GM12878 (cell line): ENCODE measurements around the gene SF3A1. TPM values are rescaled to one million over a fixed set of nuclear protein-coding genes. Genes with fewer than 3 reads are reported as not detected.

Experiments used
- CHD1 ChIP-seq: IDR thresholded peaks from 2 replicates; pipeline ENCODE4 v1.6.1; 2012; ENCODE audit warnings: low read depth, low read length, improper control_type of control experiment
- CREM ChIP-seq: IDR thresholded peaks from 2 replicates; pipeline ENCODE4 v1.6.1; 2014; ENCODE audit warnings: antibody characterized with exemption, low read depth
- EGR1 ChIP-seq, 2 experiments: IDR thresholded peaks; 1 replicate in 1 of 2; 2 replicates in 1 of 2; pipeline ENCODE4 v1.6.1; 2011 to 2012; ENCODE audit warnings: low read depth in 2 of 2, low read length in 2 of 2, borderline replicate concordance in 1 of 2, mild to moderate bottlenecking in 1 of 2, moderate library complexity in 1 of 2
- ELK1 ChIP-seq: IDR thresholded peaks from 2 replicates; pipeline ENCODE4 v1.6.1; 2012; ENCODE audit warnings: low read depth, low read length, improper control_type of control experiment
- IRF5 ChIP-seq: fragments of 450-650 bp; IDR thresholded peaks from 2 replicates; pipeline ENCODE4 v1.6.1; 2017; ENCODE audit warnings: borderline replicate concordance
- MEF2A ChIP-seq: IDR thresholded peaks from 2 replicates; pipeline ENCODE4 v1.6.1; 2011; ENCODE audit warnings: low read depth, mild to moderate bottlenecking, low read length, moderate library complexity; ENCODE audit not compliant: insufficient read depth
- MXI1 ChIP-seq: fragments of 150-350 bp; IDR thresholded peaks from 2 replicates; pipeline ENCODE4 v1.6.1; 2011; ENCODE audit warnings: low read depth, mild to moderate bottlenecking, inconsistent platforms, low read length, improper control_type of control experiment
- MYC ChIP-seq: IDR thresholded peaks from 2 replicates; pipeline ENCODE4 v1.6.1; 2011; ENCODE audit warnings: mild to moderate bottlenecking, low read length, moderate library complexity, inconsistent platforms; ENCODE audit not compliant: insufficient read depth, insufficient replicate concordance, insufficient read length, severe bottlenecking
- NFYA ChIP-seq: IDR thresholded peaks from 2 replicates; pipeline ENCODE4 v1.6.1; 2011; ENCODE audit warnings: low read depth, mild to moderate bottlenecking, low read length, improper control_type of control experiment, borderline replicate concordance
- NRF1 ChIP-seq: conservative IDR thresholded peaks from 2 replicates; pipeline ENCODE4 v1.6.1; 2011; ENCODE audit warnings: mild to moderate bottlenecking, low read depth, low read length, improper control_type of control experiment
- POLR2A ChIP-seq: IDR thresholded peaks from 2 replicates; pipeline ENCODE4 v1.6.1; 2011; ENCODE audit warnings: low read depth, mild to moderate bottlenecking, low read length
- POLR2AphosphoS2 ChIP-seq: IDR thresholded peaks from 2 replicates; pipeline ENCODE4 v1.6.1; 2011; ENCODE audit warnings: low read depth, mild to moderate bottlenecking, low read length, improper control_type of control experiment, moderate library complexity
- SIN3A ChIP-seq: IDR thresholded peaks from 2 replicates; pipeline ENCODE4 v1.6.1; 2012; ENCODE audit warnings: low read depth, low read length, improper control_type of control experiment
- SKIL ChIP-seq: fragments of 450-650 bp; IDR thresholded peaks from 2 replicates; pipeline ENCODE4 v1.6.1; 2017; ENCODE audit warnings: mild to moderate bottlenecking, low read depth, inconsistent platforms; ENCODE audit not compliant: poor library complexity, severe bottlenecking
- SMC3 ChIP-seq: IDR thresholded peaks from 2 replicates; pipeline ENCODE4 v1.6.1; 2011; ENCODE audit warnings: low read length, improper control_type of control experiment, borderline replicate concordance
- SREBF2 ChIP-seq: IDR thresholded peaks from 2 replicates; pipeline ENCODE4 v1.6.1; 2012; ENCODE audit warnings: mild to moderate bottlenecking, low read length
- STAT3 ChIP-seq: IDR thresholded peaks from 2 replicates; pipeline ENCODE4 v1.6.1; 2011; ENCODE audit warnings: low read depth, low read length, improper control_type of control experiment
- ZNF687 ChIP-seq: fragments of 450-650 bp; IDR thresholded peaks from 2 replicates; pipeline ENCODE4 v1.6.1; 2017; ENCODE audit warnings: mild to moderate bottlenecking, moderate library complexity
- polyA plus RNA-seq, 11 experiments: library from polyadenylated mRNA; depleted of rRNA in 4 of 11; unstranded in 6 of 11; stranded (reverse) in 5 of 11; fragments of >200 nt; fragmentation: Nextera tagmentation in 4 of 11; fragmentation: Illumina TruSeq in 1 of 11; extraction: Ambion mirVana in 4 of 11; extraction: Trizol in 1 of 11; gene quantifications; 1 replicate in 1 of 11; 2 replicates in 10 of 11; pipeline versions ENCODE4 v1.2.1 to v1.2.3, GENCODE V29; 2011 to 2016; ENCODE audit warnings: inconsistent platforms in 2 of 11, missing spikeins in 2 of 11, low read depth in 1 of 11
- total RNA-seq, 4 experiments: library from RNA; depleted of rRNA in 3 of 4; stranded (reverse); fragments of >200 nt in 3 of 4; fragmentation: Illumina TruSeq in 1 of 4; extraction: Trizol in 1 of 4; gene quantifications; 2 replicates each; pipeline versions ENCODE4 v1.2.1 to v1.2.3, GENCODE V29; 2013 to 2021

The SF3A1 gene
- total and polyA plus RNA-seq, 10 of the 15 experiments (the other 5 are each of a cell fraction or from before 2014, with no cell fraction given), result 10.4 to 239 (median 46.0) TPM

- no peak for TF ChIP-seq IRF5
- no peak for TF ChIP-seq CREM
- no peak for TF ChIP-seq ELK1
- TF ChIP-seq ZNF687, result no peak
- TF ChIP-seq MYC, result no peak
- TF ChIP-seq NFYA, result no peak
- TF ChIP-seq SIN3A, result peak; percentile 71; the same call in 1 of the 2 replicates
- no peak for TF ChIP-seq MEF2A
- TF ChIP-seq CHD1, result no peak
- TF ChIP-seq MXI1, result peak; percentile 28; the same call in 1 of the 2 replicates
- TF ChIP-seq POLR2A, result peak; percentile 90
- TF ChIP-seq EGR1 (IDR thresholded peaks at IDR 0.05; ENCODE audit: borderline replicate concordance in 1 of 2, low read depth in 2 of 2, low read length in 2 of 2), result peak in 1 of 2 experiments; percentile 90; a peak in 2 of 3 replicates
- TF ChIP-seq SKIL, result no peak
- TF ChIP-seq SMC3, result no peak
- no peak for TF ChIP-seq STAT3
- TF ChIP-seq SREBF2, result no peak
- TF ChIP-seq NRF1, result no peak
- TF ChIP-seq POLR2AphosphoS2, result peak; percentile 60; the same call in 1 of the 2 replicates
These were observed 29.9 kb downstream of the SF3A1 start, which contains the start of gene TBC1D10A (continued) for GRCh38 chr22:30326706-30327362.
